Neuronal stem cell (in vitro differentiated cells): ENCODE results near the gene GLIS2.

Source experiments
- DNase-seq: peaks from one replicate; pipeline ENCODE4 v3.0.0-alpha.2; 2013; ENCODE audit warnings: low spot score
- H2AFZ ChIP-seq: one replicate; pipeline ENCODE4 v1.6.1; 2013; ENCODE audit warnings: mild to moderate bottlenecking, low read length, inconsistent platforms
- H2AK5ac ChIP-seq: 2 replicates; pipeline ENCODE4 v1.6.1; 2013; ENCODE audit warnings: low read depth, mild to moderate bottlenecking, inconsistent platforms, low read length, moderate library complexity, mixed read lengths
- H2BK120ac ChIP-seq: 2 replicates; pipeline ENCODE4 v1.6.1; 2013; ENCODE audit warnings: low read depth, mild to moderate bottlenecking, inconsistent platforms, low read length, moderate library complexity, mixed read lengths
- H2BK12ac ChIP-seq: one replicate; pipeline ENCODE4 v1.6.1; 2013; ENCODE audit warnings: low read length, inconsistent platforms
- H2BK15ac ChIP-seq: 2 replicates; pipeline ENCODE4 v1.6.1; 2013; ENCODE audit warnings: mild to moderate bottlenecking, low read length, inconsistent platforms, mixed read lengths
- H2BK5ac ChIP-seq: one replicate; pipeline ENCODE4 v1.6.1; 2013; ENCODE audit warnings: inconsistent platforms, mild to moderate bottlenecking, low read length, moderate library complexity
- H3K14ac ChIP-seq: one replicate; pipeline ENCODE4 v1.6.1; 2013; ENCODE audit warnings: low read length, inconsistent platforms
- H3K18ac ChIP-seq: 2 replicates; pipeline ENCODE4 v1.6.1; 2013; ENCODE audit warnings: low read length, inconsistent platforms
- H3K23ac ChIP-seq: 2 replicates; pipeline ENCODE4 v1.6.1; 2013; ENCODE audit warnings: low read depth, mild to moderate bottlenecking, mixed read lengths, low read length, inconsistent platforms; ENCODE audit not compliant: poor library complexity
- H3K27ac ChIP-seq: replicated peaks from 3 replicates; pipeline ENCODE4 v1.5.1; 2013; ENCODE audit warnings: low read length, inconsistent platforms
- H3K27me3 ChIP-seq, 3 experiments: 2 replicates each; pipeline ENCODE4 v1.6.1; 2013; ENCODE audit warnings: low read length in 3 of 3, mild to moderate bottlenecking in 2 of 3, inconsistent platforms in 1 of 3, low read depth in 1 of 3, mixed read lengths in 1 of 3, moderate library complexity in 1 of 3; ENCODE audit not compliant: control insufficient read depth in 3 of 3, insufficient read depth in 3 of 3
- H3K36me3 ChIP-seq, 2 donors: replicated peaks in 1 of 2; 2 replicates each; pipeline ENCODE4 v1.6.1; 2013; ENCODE audit warnings: low read length in 2 of 2; ENCODE audit not compliant: control insufficient read depth in 2 of 2, insufficient read depth in 2 of 2
- H3K4ac ChIP-seq: 2 replicates; pipeline ENCODE4 v1.6.1; 2013; ENCODE audit warnings: inconsistent platforms, mild to moderate bottlenecking, low read length, moderate library complexity
- H3K4me1 ChIP-seq, 2 donors: 1 replicate in 1 of 2; 2 replicates in 1 of 2; pipeline ENCODE4 v1.6.1; 2013; ENCODE audit warnings: low read length in 2 of 2, low read depth in 1 of 2; ENCODE audit not compliant: control insufficient read depth in 2 of 2, insufficient read depth in 1 of 2
- H3K4me2 ChIP-seq: one replicate; pipeline ENCODE4 v1.6.1; 2013; ENCODE audit warnings: mild to moderate bottlenecking, low read length, inconsistent platforms; ENCODE audit not compliant: insufficient read depth, poor library complexity, severe bottlenecking
- H3K4me3 ChIP-seq, 2 donors: 2 replicates each; pipeline ENCODE4 v1.5.1; 2013; ENCODE audit warnings: low read length in 2 of 2, mild to moderate bottlenecking in 2 of 2, inconsistent platforms in 1 of 2, moderate library complexity in 1 of 2
- H3K79me1 ChIP-seq: one replicate; pipeline ENCODE4 v1.6.1; 2013; ENCODE audit warnings: low read depth, mild to moderate bottlenecking, inconsistent platforms, low read length, moderate library complexity
- H3K9ac ChIP-seq: one replicate; pipeline ENCODE4 v1.6.1; 2013; ENCODE audit warnings: mild to moderate bottlenecking, low read depth, low read length, inconsistent platforms; ENCODE audit not compliant: poor library complexity
- H3K9me3 ChIP-seq, 2 donors: replicated peaks in 1 of 2; 2 replicates each; pipeline versions ENCODE3 to v1.6.1; 2013; ENCODE audit warnings: low read length in 2 of 2, mild to moderate bottlenecking in 2 of 2, inconsistent platforms in 1 of 2, low read depth in 1 of 2, mixed read lengths in 1 of 2, moderate library complexity in 1 of 2; ENCODE audit not compliant: control insufficient read depth in 2 of 2, insufficient read depth in 1 of 2
- H4K8ac ChIP-seq: one replicate; pipeline ENCODE4 v1.6.1; 2013; ENCODE audit warnings: low read depth, mild to moderate bottlenecking, inconsistent platforms, low read length, moderate library complexity
- H4K91ac ChIP-seq: one replicate; pipeline ENCODE4 v1.6.1; 2013; ENCODE audit warnings: low read length, low read depth, mild to moderate bottlenecking, inconsistent platforms; ENCODE audit not compliant: poor library complexity
- WGBS, 2 donors: extraction: QIAGEN DNeasy Blood & Tissue Kit; methylation state at CpG; one replicate each; pipeline ENCODE4 v1.1.7; 2013; ENCODE audit warnings: missing lambda C conversion rate in 2 of 2, mixed read lengths in 1 of 2; ENCODE audit not compliant: insufficient read length in 2 of 2, insufficient replicate concordance in 1 of 2; ENCODE audit errors: extremely low coverage in 2 of 2; 5-methylcytosine and 5-hydroxymethylcytosine counted together

The GLIS2 gene

GRCh38 chr16:4384509-4384942 is 68.7 kb downstream of the GLIS2 start:
- Histone ChIP-seq H3K4ac (no peak overlapping the region), H3K36me3 (peaks cover 5 to 20% of the 10 kb centered on the region in 2 donors)

GRCh38 chr16:4385066-4385788 is 69.4 kb downstream of the GLIS2 start:
- H3K4me2 ChIP-seq, result no peak overlapping the region
- H3K4ac ChIP-seq, result peak overlapping the region; percentile 95
- no peak overlapping the region for H3K27ac ChIP-seq
- peak overlapping the region; percentile 24 for H2BK12ac ChIP-seq
- DNase-seq, result no peak
- H3K79me1 ChIP-seq, result peaks cover 14% of the 10 kb centered on the region
- peak overlapping the region; percentile 38 for H3K9ac ChIP-seq
- H3K4me3 ChIP-seq, result no peak overlapping the region
- H3K27me3 ChIP-seq, result no peaks in the 10 kb centered on the region
- peaks cover 24 to 29% of the 10 kb centered on the region in 2 donors for H3K4me1 ChIP-seq
- peak overlapping the region; percentile 38 for H3K14ac ChIP-seq
- H3K18ac ChIP-seq, result peak overlapping the region; percentile 38
- H2BK15ac ChIP-seq, result peak overlapping the region; percentile 98
- no CpG with 5 or more reads among the region's 20 CpGs for WGBS, 2 donors
- peak overlapping the region; percentile 66 for H2BK5ac ChIP-seq
- H4K91ac ChIP-seq, result peak overlapping the region; percentile 68
- H2AK5ac ChIP-seq, result peak overlapping the region; percentile 41
- no peak overlapping the region for H4K8ac ChIP-seq
- H3K9me3 ChIP-seq, result no peaks in the 10 kb centered on the region
- peak overlapping the region; percentile 91 for H2BK120ac ChIP-seq
- peaks cover 5 to 20% of the 10 kb centered on the region in 2 donors for H3K36me3 ChIP-seq
- no peak overlapping the region for H2AFZ ChIP-seq
- peak overlapping the region; percentile 0 for H3K23ac ChIP-seq

More at GRCh38 chr16:4384509-4384942, 68.7 kb downstream of the GLIS2 start:
- Histone ChIP-seq H3K4me3 (no peak overlapping the region), H3K27ac (no peak overlapping the region), H2AK5ac (peak overlapping the region; percentile 41), H4K91ac (no peak overlapping the region), H3K4me1 (peaks cover 21 to 27% of the 10 kb centered on the region in 2 donors), H3K79me1 (peaks cover 14% of the 10 kb centered on the region), H3K23ac (no peak overlapping the region), H2BK5ac (no peak overlapping the region), H4K8ac (no peak overlapping the region), H3K18ac (peak overlapping the region; percentile 86), H3K9ac (no peak overlapping the region), H3K27me3 (no peaks in the 10 kb centered on the region), H2BK15ac (no peak overlapping the region), H2BK12ac (no peak overlapping the region), H2BK120ac (no peak overlapping the region), H3K9me3 (no peaks in the 10 kb centered on the region), H3K4me2 (no peak overlapping the region), H2AFZ (no peak overlapping the region), H3K14ac (peak overlapping the region; percentile 31)
- no CpG with 5 or more reads among the region's 20 CpGs for whole genome bisulfite sequencing, 2 donors
- no peak for DNase-seq

- Histone ChIP-seq H3K9me3 (no peaks in the 10 kb centered on the region), H3K79me1 (peaks cover 14% of the 10 kb centered on the region), H3K27ac (no peak overlapping the region), H3K18ac (peak overlapping the region; percentile 71), H2BK5ac (peak overlapping the region; percentile 66), H2BK12ac (no peak overlapping the region), H2BK120ac (peak overlapping the region; percentile 91), H3K4me3 (no peak overlapping the region), H2AK5ac (peak overlapping the region; percentile 41), H2BK15ac (peak overlapping the region; percentile 98), H3K9ac (no peak overlapping the region), H3K4ac (no peak overlapping the region), H3K36me3 (peaks cover 5 to 20% of the 10 kb centered on the region in 2 donors), H3K27me3 (no peaks in the 10 kb centered on the region), H4K8ac (no peak overlapping the region), H4K91ac (no peak overlapping the region), H3K14ac (peak overlapping the region; percentile 38), H3K4me2 (no peak overlapping the region), H3K4me1 (peaks cover 29 to 31% of the 10 kb centered on the region in 2 donors), H3K23ac (peak overlapping the region; percentile 65), H2AFZ (no peak overlapping the region)
- DNase-seq, result no peak
- WGBS, 2 donors, result no CpG with 5 or more reads among the region's 11 CpGs
Observed at GRCh38 chr16:4385789-4386450, 70.1 kb downstream of the GLIS2 start.

- no peak overlapping the region for H2BK12ac ChIP-seq
- H3K9ac ChIP-seq, result no peak overlapping the region
- no peak overlapping the region for H3K4me3 ChIP-seq
- no peak overlapping the region for H3K18ac ChIP-seq
- H2BK120ac ChIP-seq, result peak overlapping the region; percentile 47
- no peak overlapping the region for H3K4ac ChIP-seq
- H3K27me3 ChIP-seq, result no peaks in the 10 kb centered on the region
- peaks cover 31 to 32% of the 10 kb centered on the region in 2 donors for H3K4me1 ChIP-seq
- peaks cover 5 to 16% of the 10 kb centered on the region in 2 donors for H3K36me3 ChIP-seq
- H3K23ac ChIP-seq, result peak overlapping the region; percentile 65
- H3K9me3 ChIP-seq, result no peaks in the 10 kb centered on the region
- DNase-seq, result no peak
- H3K4me2 ChIP-seq, result no peak overlapping the region
- WGBS, 2 donors, result no CpG with 5 or more reads among the region's 8 CpGs
- H2AFZ ChIP-seq, result no peak overlapping the region
- no peak overlapping the region for H3K27ac ChIP-seq
- H4K8ac ChIP-seq, result no peak overlapping the region
- peaks cover 14% of the 10 kb centered on the region for H3K79me1 ChIP-seq
- H3K14ac ChIP-seq, result no peak overlapping the region
- peak overlapping the region; percentile 66 for H2BK5ac ChIP-seq
- peak overlapping the region; percentile 41 for H2AK5ac ChIP-seq
- no peak overlapping the region for H4K91ac ChIP-seq
- peak overlapping the region; percentile 58 for H2BK15ac ChIP-seq
Observed at GRCh38 chr16:4386451-4386805, 70.6 kb downstream of the GLIS2 start.
